ENCODE results near the gene ERN1. TPM values are rescaled to one million over a fixed set of nuclear protein-coding genes. Genes with fewer than 3 reads are reported as not detected.

The ERN1 gene
- total and polyA plus RNA-seq, 2 donors, result 5.9 to 7.4 TPM

DNA sequence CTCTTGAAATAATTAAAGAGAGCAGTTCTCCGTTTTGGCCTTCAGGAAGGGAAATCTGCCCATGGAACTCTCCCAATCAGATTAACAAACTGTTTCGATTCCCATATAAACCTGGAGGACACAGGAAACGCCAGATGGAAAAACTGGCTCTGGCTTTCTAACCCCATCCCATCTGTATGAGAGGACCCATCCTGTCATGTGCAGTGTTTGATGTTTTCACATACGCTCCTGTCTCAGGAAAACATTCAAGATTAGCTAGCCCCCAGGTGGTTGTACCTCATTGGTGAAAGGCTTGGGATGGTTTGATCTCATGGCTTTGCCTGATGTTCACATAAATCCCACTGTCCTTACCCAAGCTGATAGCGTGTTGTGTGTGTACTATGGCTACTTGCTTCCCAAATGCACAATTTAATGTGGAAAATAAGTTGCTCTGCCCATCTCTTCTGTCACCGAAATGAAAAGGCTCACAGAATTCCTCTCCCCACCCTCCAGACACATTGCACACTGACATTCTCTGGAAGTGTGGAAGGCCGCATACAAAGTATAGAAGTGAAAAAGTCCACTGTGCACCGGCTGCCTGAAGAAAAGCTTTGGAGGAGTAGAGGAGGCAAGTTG is 18.2 kb upstream of the ERN1 start:
- no peaks in the 10 kb centered on the region for H3K9me3 ChIP-seq (ENCODE audit: control insufficient read depth in 2 of 2, insufficient read depth in 1 of 2, low read length in 1 of 2)
- H3K36me3 ChIP-seq (ENCODE audit: control insufficient read depth in 2 of 2, insufficient read depth in 2 of 2, low read length in 1 of 2), result peaks cover 12 to 43% of the 10 kb centered on the region in 2 donors
- peaks cover 9 to 17% of the 10 kb centered on the region in 2 donors for H3K4me1 ChIP-seq (ENCODE audit: control insufficient read depth in 2 of 2, insufficient read depth in 2 of 2, low read length in 2 of 2)
- H3K27me3 ChIP-seq (ENCODE audit: control insufficient read depth in 2 of 2, insufficient read depth in 1 of 2, low read length in 1 of 2), result no peaks in the 10 kb centered on the region
- 94% methylated on average over 8 of the region's 8 CpGs for WGBS
- no peak overlapping the region for H3K4me3 ChIP-seq (ENCODE audit: low read length in 2 of 2)
- DNase-seq (ENCODE audit: low read depth in 6 of 9, low spot score in 9 of 9), result no peak
- H3K27ac ChIP-seq (ENCODE audit: low read depth in 1 of 2, low read length in 1 of 2), result no peak overlapping the region

GRCh38 chr17:64147110-64148016 is 17.4 kb upstream of the ERN1 start:
- 56% methylated on average over 15 of the region's 15 CpGs for WGBS
- Histone ChIP-seq H3K4me1 (ENCODE audit: control insufficient read depth in 2 of 2, insufficient read depth in 2 of 2, low read length in 2 of 2) (peaks cover 9 to 17% of the 10 kb centered on the region in 2 donors), H3K27ac (ENCODE audit: low read depth in 1 of 2, low read length in 1 of 2) (peak overlapping the region; percentile 91 to 94), H3K4me3 (ENCODE audit: low read length in 2 of 2) (peak overlapping the region; percentile 62 to 79), H3K36me3 (ENCODE audit: control insufficient read depth in 2 of 2, insufficient read depth in 2 of 2, low read length in 1 of 2) (peaks cover 11 to 36% of the 10 kb centered on the region in 2 donors), H3K27me3 (ENCODE audit: control insufficient read depth in 2 of 2, insufficient read depth in 1 of 2, low read length in 1 of 2) (no peaks in the 10 kb centered on the region), H3K9me3 (ENCODE audit: control insufficient read depth in 2 of 2, insufficient read depth in 1 of 2, low read length in 1 of 2) (no peaks in the 10 kb centered on the region)
- no peak for DNase-seq (ENCODE audit: low read depth in 6 of 9, low spot score in 9 of 9)

GRCh38 chr17:64146418-64147109 is 16.6 kb upstream of the ERN1 start:
- Histone ChIP-seq H3K9me3 (ENCODE audit: control insufficient read depth in 2 of 2, insufficient read depth in 1 of 2, low read length in 1 of 2) (no peaks in the 10 kb centered on the region), H3K4me3 (ENCODE audit: low read length in 2 of 2) (peak overlapping the region; percentile 62 to 79), H3K36me3 (ENCODE audit: control insufficient read depth in 2 of 2, insufficient read depth in 2 of 2, low read length in 1 of 2) (peaks cover 9 to 30% of the 10 kb centered on the region in 2 donors), H3K4me1 (ENCODE audit: control insufficient read depth in 2 of 2, insufficient read depth in 2 of 2, low read length in 2 of 2) (peaks cover 9 to 17% of the 10 kb centered on the region in 2 donors), H3K27me3 (ENCODE audit: control insufficient read depth in 2 of 2, insufficient read depth in 1 of 2, low read length in 1 of 2) (no peaks in the 10 kb centered on the region), H3K27ac (ENCODE audit: low read depth in 1 of 2, low read length in 1 of 2) (peak overlapping the region; percentile 91 to 94)
- WGBS, result 2% methylated on average over 34 of the region's 34 CpGs
- DNase-seq (ENCODE audit: low read depth in 6 of 9, low spot score in 9 of 9), result peak in 7 of 9 donors; percentile 9 to 72 (median 35)

- Histone ChIP-seq H3K27ac (ENCODE audit: low read depth in 1 of 2, low read length in 1 of 2) (peak overlapping the region; percentile 91 to 96), H3K4me1 (ENCODE audit: control insufficient read depth in 2 of 2, insufficient read depth in 2 of 2, low read length in 2 of 2) (peaks cover 9 to 17% of the 10 kb centered on the region in 2 donors), H3K4me3 (ENCODE audit: low read length in 2 of 2) (peak overlapping the region; percentile 62 to 79), H3K9me3 (ENCODE audit: control insufficient read depth in 2 of 2, insufficient read depth in 1 of 2, low read length in 1 of 2) (no peaks in the 10 kb centered on the region), H3K27me3 (ENCODE audit: control insufficient read depth in 2 of 2, insufficient read depth in 1 of 2, low read length in 1 of 2) (no peaks in the 10 kb centered on the region), H3K36me3 (ENCODE audit: control insufficient read depth in 2 of 2, insufficient read depth in 2 of 2, low read length in 1 of 2) (peaks cover 9 to 26% of the 10 kb centered on the region in 2 donors)
- WGBS, result under 1% methylated on average over 51 of the region's 51 CpGs
- DNase-seq (ENCODE audit: low read depth in 6 of 9, low spot score in 9 of 9), result peak; percentile 96 to 99 (median 98)
Measured at GRCh38 chr17:64145751-64146417, 15.9 kb upstream of the ERN1 start.

DNA sequence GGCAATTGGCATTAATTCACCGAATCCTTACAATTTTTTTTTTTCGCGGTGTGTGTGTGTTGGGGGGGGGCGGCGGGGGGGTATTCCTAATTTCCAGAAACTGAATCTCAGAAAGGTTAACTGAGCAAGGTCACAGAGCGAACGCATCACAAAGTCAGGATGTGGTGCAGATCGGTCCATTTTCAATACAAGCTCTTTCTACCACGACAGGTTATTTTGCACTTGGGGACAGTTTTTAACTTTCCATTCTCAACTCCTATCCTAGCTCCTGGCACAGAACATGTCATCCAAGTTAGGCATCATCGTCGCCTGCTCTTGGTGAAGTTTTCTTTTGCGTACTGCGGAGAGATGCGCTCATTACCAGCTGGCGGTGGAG is 15.4 kb upstream of the ERN1 start:
- Histone ChIP-seq H3K4me1 (ENCODE audit: control insufficient read depth in 2 of 2, insufficient read depth in 2 of 2, low read length in 2 of 2) (peaks cover 9 to 17% of the 10 kb centered on the region in 2 donors), H3K27me3 (ENCODE audit: control insufficient read depth in 2 of 2, insufficient read depth in 1 of 2, low read length in 1 of 2) (no peaks in the 10 kb centered on the region), H3K9me3 (ENCODE audit: control insufficient read depth in 2 of 2, insufficient read depth in 1 of 2, low read length in 1 of 2) (no peaks in the 10 kb centered on the region), H3K4me3 (ENCODE audit: low read length in 2 of 2) (peak overlapping the region; percentile 62 to 79), H3K36me3 (ENCODE audit: control insufficient read depth in 2 of 2, insufficient read depth in 2 of 2, low read length in 1 of 2) (peaks cover 9 to 21% of the 10 kb centered on the region in 2 donors), H3K27ac (ENCODE audit: low read depth in 1 of 2, low read length in 1 of 2) (peak overlapping the region; percentile 91 to 96)
- WGBS, result under 1% methylated on average over 15 of the region's 15 CpGs
- no peak for DNase-seq (ENCODE audit: low read depth in 6 of 9, low spot score in 9 of 9)

DNA sequence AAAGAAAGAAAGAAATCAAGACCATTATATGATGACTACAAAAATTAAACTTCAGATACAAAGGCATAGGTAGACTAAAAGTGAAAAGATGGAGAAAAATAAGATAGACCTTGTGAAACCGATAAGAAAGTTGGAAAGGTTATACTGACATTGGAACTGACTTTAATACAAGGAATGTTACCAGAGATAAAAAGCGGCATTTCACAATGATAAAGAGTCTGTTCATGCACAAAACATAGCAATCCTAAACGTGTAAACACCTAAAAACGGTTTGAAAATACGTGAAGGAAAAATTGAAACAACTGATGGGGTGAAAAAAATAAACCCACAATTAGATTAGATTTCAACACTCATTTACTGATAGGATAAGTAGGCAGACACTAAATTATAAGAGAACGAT is 9.6 kb upstream of the ERN1 start:
- no peaks in the 10 kb centered on the region for H3K27me3 ChIP-seq (ENCODE audit: control insufficient read depth in 2 of 2, insufficient read depth in 1 of 2, low read length in 1 of 2)
- no peaks in the 10 kb centered on the region for H3K4me1 ChIP-seq (ENCODE audit: control insufficient read depth in 2 of 2, insufficient read depth in 2 of 2, low read length in 2 of 2)
- no peak overlapping the region for H3K27ac ChIP-seq (ENCODE audit: low read depth in 1 of 2, low read length in 1 of 2)
- no peaks in the 10 kb centered on the region for H3K9me3 ChIP-seq (ENCODE audit: control insufficient read depth in 2 of 2, insufficient read depth in 1 of 2, low read length in 1 of 2)
- 96% methylated on average over 6 of the region's 6 CpGs for WGBS
- no peaks in the 10 kb centered on the region for H3K36me3 ChIP-seq (ENCODE audit: control insufficient read depth in 2 of 2, insufficient read depth in 2 of 2, low read length in 1 of 2)
- no peak for DNase-seq (ENCODE audit: low read depth in 6 of 9, low spot score in 9 of 9)
- no peak overlapping the region for H3K4me3 ChIP-seq (ENCODE audit: low read length in 2 of 2)

DNA sequence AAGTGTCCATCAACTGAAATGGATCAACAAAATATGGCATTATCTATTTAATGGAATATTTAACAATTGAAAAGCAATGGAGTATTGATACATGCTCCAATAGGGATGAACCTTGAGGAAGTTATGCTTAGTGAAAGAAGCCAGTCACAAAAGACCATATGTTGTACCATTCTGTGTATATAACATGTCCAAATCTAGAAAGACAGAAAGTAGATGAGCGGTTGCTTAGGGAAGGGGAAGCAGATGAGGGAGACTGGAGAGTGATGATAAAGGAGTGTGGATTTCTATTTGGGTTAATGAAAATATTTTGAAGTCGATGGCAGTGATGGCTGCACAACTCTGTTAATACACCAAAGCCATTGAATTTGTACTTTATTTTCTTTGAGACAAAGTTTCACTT is 8.5 kb upstream of the ERN1 start:
- WGBS, result 52% methylated on average over 2 of the region's 2 CpGs
- no peaks in the 10 kb centered on the region for H3K9me3 ChIP-seq (ENCODE audit: control insufficient read depth in 2 of 2, insufficient read depth in 1 of 2, low read length in 1 of 2)
- H3K27me3 ChIP-seq (ENCODE audit: control insufficient read depth in 2 of 2, insufficient read depth in 1 of 2, low read length in 1 of 2), result no peaks in the 10 kb centered on the region
- DNase-seq (ENCODE audit: low read depth in 6 of 9, low spot score in 9 of 9), result no peak
- no peak overlapping the region for H3K4me3 ChIP-seq (ENCODE audit: low read length in 2 of 2)
- H3K27ac ChIP-seq (ENCODE audit: low read depth in 1 of 2, low read length in 1 of 2), result no peak overlapping the region
- no peaks in the 10 kb centered on the region for H3K36me3 ChIP-seq (ENCODE audit: control insufficient read depth in 2 of 2, insufficient read depth in 2 of 2, low read length in 1 of 2)
- no peaks in the 10 kb centered on the region for H3K4me1 ChIP-seq (ENCODE audit: control insufficient read depth in 2 of 2, insufficient read depth in 2 of 2, low read length in 2 of 2)

- Histone ChIP-seq H3K27me3 (ENCODE audit: control insufficient read depth in 2 of 2, insufficient read depth in 1 of 2, low read length in 1 of 2) (no peaks in the 10 kb centered on the region), H3K36me3 (ENCODE audit: control insufficient read depth in 2 of 2, insufficient read depth in 2 of 2, low read length in 1 of 2) (no peaks in the 10 kb centered on the region), H3K4me3 (ENCODE audit: low read length in 2 of 2) (no peak overlapping the region), H3K9me3 (ENCODE audit: control insufficient read depth in 2 of 2, insufficient read depth in 1 of 2, low read length in 1 of 2) (no peaks in the 10 kb centered on the region), H3K4me1 (ENCODE audit: control insufficient read depth in 2 of 2, insufficient read depth in 2 of 2, low read length in 2 of 2) (peaks cover 8 to 19% of the 10 kb centered on the region in 2 donors), H3K27ac (ENCODE audit: low read depth in 1 of 2, low read length in 1 of 2) (no peak overlapping the region)
- DNase-seq (ENCODE audit: low read depth in 6 of 9, low spot score in 9 of 9), result no peak
- WGBS, result 78% methylated on average over 6 of the region's 6 CpGs
Measured at GRCh38 chr17:64135000-64135399, 5.1 kb upstream of the ERN1 start.
